H1 (cell line): Measurements from ENCODE around the gene IFT122.

Experiments
- ASH2L ChIP-seq: fragments of 200-600, 300-600 bp; sonication (generic); IDR thresholded peaks from one replicate; pipeline ENCODE4 v1.7.1; 2017; ENCODE audit warnings: low read length
- CBX5 ChIP-seq: fragments of 300-800, 300-1000 bp; sonication (generic); IDR thresholded peaks from 2 replicates; pipeline ENCODE4 v1.7.1; 2016; ENCODE audit warnings: antibody characterized with exemption, low read length, low read depth
- CHD2 ChIP-seq: IDR thresholded peaks from 2 replicates; pipeline ENCODE4 v1.6.1; 2012; ENCODE audit warnings: low read length, improper control_type of control experiment
- CTCF ChIP-seq, 3 experiments: IDR thresholded peaks; 1 replicate in 2 of 3; 2 replicates in 1 of 3; pipeline versions ENCODE4 v1.5.1 to v1.6.1; 2011; ENCODE audit warnings: low read length in 3 of 3, mild to moderate bottlenecking in 3 of 3, inconsistent platforms in 2 of 3, low read depth in 1 of 3, moderate library complexity in 1 of 3; ENCODE audit not compliant: insufficient read depth in 1 of 3; ENCODE audit errors: control extremely low read depth in 1 of 3
- EP300 ChIP-seq, 2 experiments: IDR thresholded peaks; 1 replicate in 1 of 2; 2 replicates in 1 of 2; pipeline ENCODE4 v1.6.1; 2011 to 2012; ENCODE audit warnings: low read depth in 2 of 2, low read length in 2 of 2, mild to moderate bottlenecking in 2 of 2, borderline replicate concordance in 1 of 2, inconsistent platforms in 1 of 2, moderate library complexity in 1 of 2
- EZH2 ChIP-seq: fragments of 200-600 bp; sonication (generic); IDR thresholded peaks from 2 replicates; pipeline ENCODE4 v1.7.1; 2012; ENCODE audit warnings: low read depth, mild to moderate bottlenecking, moderate library complexity, low read length, inconsistent platforms; ENCODE audit not compliant: severe bottlenecking
- PHF8 ChIP-seq: fragments of 200-600 bp; sonication (generic); conservative IDR thresholded peaks from 2 replicates; pipeline ENCODE4 v1.7.1; 2012; ENCODE audit warnings: low read depth, mild to moderate bottlenecking, inconsistent platforms, low read length, moderate library complexity
- POLR2A ChIP-seq, 2 experiments: IDR thresholded peaks; 1 replicate in 1 of 2; 2 replicates in 1 of 2; pipeline ENCODE4 v1.6.1; 2011; ENCODE audit warnings: low read depth in 2 of 2, low read length in 2 of 2, mild to moderate bottlenecking in 2 of 2; ENCODE audit errors: control extremely low read depth in 1 of 2
- SIN3A ChIP-seq, 2 experiments: IDR thresholded peaks in 1 of 2; conservative IDR thresholded peaks in 1 of 2; 2 replicates each; pipeline ENCODE4 v1.6.1; 2011 to 2012; ENCODE audit warnings: low read length in 2 of 2, improper control_type of control experiment in 1 of 2, low read depth in 1 of 2, mild to moderate bottlenecking in 1 of 2
- SP1 ChIP-seq: IDR thresholded peaks from 2 replicates; pipeline ENCODE4 v1.6.1; 2011; ENCODE audit warnings: low read depth, low read length
- TAF1 ChIP-seq: IDR thresholded peaks from 2 replicates; pipeline ENCODE4 v1.6.1; 2011; ENCODE audit warnings: mild to moderate bottlenecking, low read depth, low read length

GRCh38 chr3:129504471-129505100 lies 64.6 kb downstream of the IFT122 start:
- TF ChIP-seq CBX5 (no peak), CTCF (IDR thresholded peaks at IDR 0.05; ENCODE audit: control extremely low read depth in 1 of 3, insufficient read depth in 1 of 3, low read depth in 1 of 3, low read length in 3 of 3) (no peak), EP300 (IDR thresholded peaks at IDR 0.05; ENCODE audit: borderline replicate concordance in 1 of 2, low read depth in 2 of 2, low read length in 2 of 2) (no peak), TAF1 (no peak), ASH2L (no peak), POLR2A (IDR thresholded peaks at IDR 0.05; ENCODE audit: control extremely low read depth in 1 of 2, low read depth in 2 of 2, low read length in 2 of 2) (no peak), EZH2 (no peak), CHD2 (no peak), SP1 (no peak), SIN3A (conservative IDR thresholded peaks at IDR 0.05 in 1 of 2, IDR thresholded peaks at IDR 0.05 in 1 of 2; ENCODE audit: low read depth in 1 of 2, low read length in 2 of 2) (no peak), PHF8 (no peak)
